A673 (cell line): ENCODE results near the gene ANXA11.

ENCODE experiments used
- EZH2 ChIP-seq: fragments of 200-600 bp; sonication (generic); IDR thresholded peaks from 2 replicates; pipeline ENCODE4 v1.6.1; 2017; ENCODE audit warnings: borderline replicate concordance, low read depth, mild to moderate bottlenecking, mixed read lengths, antibody characterized with exemption, low read length; ENCODE audit not compliant: poor library complexity, severe bottlenecking
- TF ChIP-seq, protein P1 (sequence below): fragments of 300-800, 200-600 bp; sonication (generic); conservative IDR thresholded peaks from 2 replicates; pipeline ENCODE4 v1.5.1; 2017; ENCODE audit warnings: low read depth, mild to moderate bottlenecking, antibody characterized with exemption, low read length, moderate library complexity, mixed read lengths

DNA sequence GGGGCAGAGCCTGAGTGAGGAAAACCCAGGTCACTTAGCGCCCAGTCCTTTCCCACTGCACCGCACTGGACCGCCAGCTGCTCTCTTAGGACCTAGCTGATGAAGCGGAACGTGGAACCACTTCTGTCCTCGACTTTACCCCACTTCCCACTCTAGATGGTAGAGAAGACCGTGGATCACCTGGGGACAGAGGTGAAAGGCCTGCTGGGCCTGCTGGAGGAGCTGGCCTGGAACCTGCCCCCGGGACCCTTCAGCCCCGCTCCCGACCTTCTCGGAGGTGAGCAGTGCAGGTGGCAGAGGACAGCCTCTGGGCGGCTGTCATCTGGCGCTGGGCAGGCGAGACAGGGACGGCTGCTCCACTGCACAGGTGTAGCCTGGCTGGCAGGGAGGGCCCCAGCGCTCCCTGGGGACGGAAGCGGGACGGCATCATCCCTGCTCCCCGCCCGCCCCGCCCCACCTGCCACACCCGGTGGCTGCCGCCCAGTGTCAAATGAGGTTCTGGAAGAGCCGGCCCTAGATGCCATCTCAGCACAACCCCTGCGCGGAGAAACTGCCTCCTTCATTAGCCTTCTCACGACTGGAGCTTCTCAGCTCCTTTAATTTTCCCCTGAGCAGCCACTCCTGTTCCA lies 61.2 kb downstream of the ANXA11 start:
- TF ChIP-seq, protein P1, sequence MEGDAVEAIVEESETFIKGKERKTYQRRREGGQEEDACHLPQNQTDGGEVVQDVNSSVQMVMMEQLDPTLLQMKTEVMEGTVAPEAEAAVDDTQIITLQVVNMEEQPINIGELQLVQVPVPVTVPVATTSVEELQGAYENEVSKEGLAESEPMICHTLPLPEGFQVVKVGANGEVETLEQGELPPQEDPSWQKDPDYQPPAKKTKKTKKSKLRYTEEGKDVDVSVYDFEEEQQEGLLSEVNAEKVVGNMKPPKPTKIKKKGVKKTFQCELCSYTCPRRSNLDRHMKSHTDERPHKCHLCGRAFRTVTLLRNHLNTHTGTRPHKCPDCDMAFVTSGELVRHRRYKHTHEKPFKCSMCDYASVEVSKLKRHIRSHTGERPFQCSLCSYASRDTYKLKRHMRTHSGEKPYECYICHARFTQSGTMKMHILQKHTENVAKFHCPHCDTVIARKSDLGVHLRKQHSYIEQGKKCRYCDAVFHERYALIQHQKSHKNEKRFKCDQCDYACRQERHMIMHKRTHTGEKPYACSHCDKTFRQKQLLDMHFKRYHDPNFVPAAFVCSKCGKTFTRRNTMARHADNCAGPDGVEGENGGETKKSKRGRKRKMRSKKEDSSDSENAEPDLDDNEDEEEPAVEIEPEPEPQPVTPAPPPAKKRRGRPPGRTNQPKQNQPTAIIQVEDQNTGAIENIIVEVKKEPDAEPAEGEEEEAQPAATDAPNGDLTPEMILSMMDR = no peak
- TF ChIP-seq EZH2 = no peak
